HG03520 (cell line): ENCODE measurements around the gene ANKRD52.
"Not testable (repeated sequence)": the region's sequence is repeated elsewhere in the genome, so short reads cannot be mapped to it uniquely, and the experiment has no call there.

ENCODE experiments used
- ATAC-seq: cut with Tn5 transposase; IDR thresholded peaks from one replicate; pipeline ENCODE4 v1.9.1; 2021; ENCODE audit warnings: mild to moderate bottlenecking, moderate library complexity; ENCODE audit not compliant: unreplicated experiment

Gene ANKRD52

GRCh38 chr12:56258068-56258819 lies at the start of gene ANKRD52:
TSS of gene ANKRD52 (minus strand) at chr12:56258384. CDS start at chr12:56258269, 115 bp downstream.
- ATAC-seq, result peak; percentile 87

DNA sequence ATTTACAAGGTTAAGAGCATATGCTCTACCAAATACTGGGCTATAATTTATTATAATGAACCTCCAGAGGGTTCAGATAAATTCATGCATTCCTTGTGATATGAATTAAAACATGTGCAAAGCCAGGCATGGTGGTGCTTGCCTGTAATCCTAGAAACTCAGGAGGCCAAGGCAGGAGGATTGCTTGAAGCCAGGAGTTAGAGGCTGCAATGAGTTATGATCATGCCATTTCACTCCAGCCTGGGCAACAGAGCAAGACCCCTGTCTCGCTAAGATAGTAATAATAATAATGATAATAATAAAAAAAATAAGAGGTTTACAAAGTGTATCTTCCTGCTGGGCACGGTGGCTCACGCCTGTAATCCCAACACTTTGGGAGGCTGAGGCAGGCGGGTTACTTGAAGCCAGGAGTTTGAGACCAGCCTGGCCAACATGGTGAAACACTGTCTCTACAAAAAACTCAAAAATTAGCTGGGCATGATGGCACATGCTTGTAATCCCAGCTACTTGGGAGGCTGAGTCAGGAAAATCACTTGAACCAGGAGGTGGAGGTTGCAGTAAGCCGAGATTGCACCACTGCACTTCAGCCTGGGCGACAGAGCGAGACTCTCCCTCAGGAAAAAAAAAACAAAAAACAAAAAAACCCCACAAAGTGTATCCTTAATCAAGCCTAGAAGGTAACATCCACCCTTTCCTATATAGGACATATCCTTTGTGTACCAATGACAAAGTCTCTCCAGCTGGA lies 49.2 kb upstream of the ANKRD52 start:
- ATAC-seq, result no peak

- ATAC-seq, result no peak
These were observed 46.8 kb upstream of the ANKRD52 start for GRCh38 chr12:56304872-56305590.

- ATAC-seq, result no peak
These were observed 46.1 kb upstream of the ANKRD52 start for GRCh38 chr12:56304276-56304675.

DNA sequence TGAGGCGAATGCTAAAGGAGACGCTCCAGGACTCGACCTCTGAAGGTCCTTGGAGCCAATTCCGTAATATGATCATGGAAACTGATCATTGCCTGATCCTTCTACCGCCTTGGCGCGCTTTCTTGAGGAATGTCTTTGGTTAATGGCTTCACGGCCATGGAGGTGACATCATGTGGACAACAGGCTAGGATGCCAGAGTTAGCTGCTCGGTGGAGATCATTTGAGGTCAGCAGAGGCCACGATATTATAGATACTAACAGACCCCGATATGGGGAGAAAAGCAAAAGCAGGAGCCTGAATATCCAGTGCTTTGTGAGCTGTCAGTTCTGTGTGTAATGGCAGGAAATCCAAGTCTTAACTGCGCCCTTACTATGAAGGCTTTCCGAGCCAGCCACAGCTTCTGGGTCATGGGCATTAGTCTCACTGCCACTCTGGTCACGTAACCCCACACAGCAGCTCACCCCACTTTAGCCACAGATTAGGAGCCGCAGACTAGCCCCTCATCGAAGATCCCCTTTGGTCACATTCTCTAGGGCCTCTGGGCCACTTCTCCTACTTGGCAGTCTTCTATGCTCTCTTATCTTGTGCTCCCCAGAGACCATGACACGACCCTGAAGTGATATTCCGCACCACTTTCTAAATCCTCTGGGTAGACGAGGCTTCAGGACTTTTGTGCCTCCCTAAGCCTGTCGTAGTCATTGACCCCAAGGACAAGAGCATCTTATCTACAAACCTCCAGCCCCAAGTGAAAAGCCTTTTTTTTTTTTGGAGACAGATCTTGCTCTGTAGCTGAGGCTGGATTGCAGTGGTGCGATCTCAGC lies 42.7 kb upstream of the ANKRD52 start:
- ATAC-seq, result no peak

DNA sequence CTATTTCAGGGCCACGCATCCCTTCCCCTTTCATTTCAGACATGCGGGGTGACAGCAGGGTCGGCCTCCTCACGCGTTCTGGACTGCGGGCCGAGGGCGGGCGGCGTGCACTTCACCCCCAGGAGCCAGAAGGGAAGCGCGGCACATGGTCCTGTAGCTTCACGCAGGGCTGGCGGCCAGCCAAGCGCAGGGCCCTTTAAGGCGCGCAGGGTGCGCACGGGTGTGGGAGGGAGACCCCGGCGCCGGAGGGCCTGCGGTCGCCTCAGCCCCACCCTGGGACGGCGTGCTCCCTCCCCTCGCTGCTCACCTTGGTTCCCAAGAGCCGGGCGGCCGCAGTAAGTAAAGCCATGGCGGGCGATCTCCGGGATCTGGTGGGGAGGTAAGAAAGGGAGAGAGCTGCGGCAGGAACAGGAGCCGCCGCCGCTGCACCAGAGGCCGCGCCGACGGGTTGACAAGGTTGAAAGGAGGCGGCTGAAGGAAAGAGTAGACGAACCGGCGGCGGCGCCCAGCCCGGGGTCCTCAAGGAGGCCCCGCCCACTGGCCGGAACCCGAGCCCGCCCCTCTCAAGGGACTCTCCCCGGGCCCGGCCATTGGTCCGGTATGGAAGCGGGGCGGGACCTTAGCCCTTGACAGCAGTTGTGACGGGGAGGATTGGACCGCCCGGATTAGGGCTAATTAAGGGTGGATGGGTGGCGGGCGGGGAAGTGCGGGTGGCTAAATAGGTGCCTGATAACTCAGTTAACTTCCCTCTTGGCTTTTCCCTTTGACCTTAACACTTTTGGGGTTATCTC lies 41.9 kb upstream of the ANKRD52 start, which contains the start of gene CS:
TSS of gene CS (minus strand) at position 478 of the 791 bp plus-strand sequence. CDS start at position 349, 129 bp downstream.
- peak; percentile 93 for ATAC-seq

DNA sequence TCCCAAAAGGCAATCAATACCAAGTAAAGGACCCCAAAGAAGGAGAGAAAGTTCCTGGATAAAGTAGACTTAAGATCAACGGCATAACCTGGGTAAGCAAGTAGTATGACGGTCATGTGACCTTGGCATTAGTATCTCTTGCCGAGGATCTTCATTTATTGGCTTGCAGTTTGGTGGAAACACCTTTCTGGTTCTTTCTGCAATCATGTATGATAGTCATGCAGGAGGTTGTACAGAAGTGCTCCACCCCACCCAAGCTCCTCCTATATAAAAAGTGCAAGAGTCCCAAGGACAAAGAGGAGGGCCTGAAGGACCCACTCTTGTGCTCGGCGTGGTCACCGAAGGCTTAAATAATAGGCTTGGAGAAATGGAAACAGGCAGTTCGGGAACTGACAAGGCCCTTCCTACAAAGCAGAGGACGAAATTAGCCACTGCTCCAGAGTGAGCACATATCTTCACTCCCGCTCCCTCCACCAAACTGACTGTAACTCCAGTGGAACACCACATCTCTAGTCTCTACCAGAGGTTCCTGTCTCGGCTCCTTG lies 41.2 kb upstream of the ANKRD52 start:
- no peak for ATAC-seq

DNA sequence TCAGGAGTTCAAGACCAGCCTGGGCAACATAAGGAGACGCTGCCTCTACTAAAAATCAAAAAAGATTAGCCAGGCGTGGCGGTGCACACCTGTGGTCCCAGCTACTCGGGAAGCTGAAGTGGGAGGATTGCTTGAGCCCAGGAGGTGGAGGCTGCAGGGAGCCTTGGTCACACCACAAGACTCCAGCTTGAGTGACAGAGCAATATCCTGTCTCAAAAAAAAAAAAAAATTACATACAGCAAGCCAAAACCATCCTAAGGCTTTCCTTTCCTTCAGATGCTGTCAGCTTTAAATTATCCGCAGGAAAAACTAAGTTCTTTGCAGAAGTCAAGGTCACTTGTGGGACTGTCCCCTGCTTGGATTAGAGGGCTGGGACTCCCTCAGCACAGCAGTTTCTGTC lies 40.6 kb upstream of the ANKRD52 start:
- ATAC-seq, result no peak

DNA sequence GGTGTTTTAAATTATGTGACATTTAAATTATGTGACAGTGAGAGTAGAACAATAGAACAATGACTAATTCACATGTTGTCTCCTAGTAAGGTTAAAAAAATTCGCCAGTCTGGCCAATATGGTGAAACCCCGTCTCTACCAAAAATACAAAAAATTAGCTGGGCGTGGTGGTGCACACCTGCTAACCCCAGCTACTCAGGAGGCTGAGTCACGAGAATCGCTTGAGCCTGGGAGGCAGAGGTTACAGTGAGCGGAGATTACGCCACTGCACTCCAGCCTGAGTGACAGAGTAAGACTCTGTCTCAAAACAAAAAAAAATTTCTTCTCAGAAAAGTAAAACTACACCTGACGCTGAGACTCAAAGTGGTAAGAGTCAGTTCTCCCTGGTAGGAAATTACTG lies 39.2 kb upstream of the ANKRD52 start:
- no peak for ATAC-seq

GRCh38 chr12:56296295-56296694 lies 38.1 kb upstream of the ANKRD52 start:
- no peak for ATAC-seq

GRCh38 chr12:56293795-56294194 lies 35.6 kb upstream of the ANKRD52 start:
- ATAC-seq, result no peak

- no peak for ATAC-seq
These were observed 30.7 kb upstream of the ANKRD52 start for GRCh38 chr12:56288705-56289387.

DNA sequence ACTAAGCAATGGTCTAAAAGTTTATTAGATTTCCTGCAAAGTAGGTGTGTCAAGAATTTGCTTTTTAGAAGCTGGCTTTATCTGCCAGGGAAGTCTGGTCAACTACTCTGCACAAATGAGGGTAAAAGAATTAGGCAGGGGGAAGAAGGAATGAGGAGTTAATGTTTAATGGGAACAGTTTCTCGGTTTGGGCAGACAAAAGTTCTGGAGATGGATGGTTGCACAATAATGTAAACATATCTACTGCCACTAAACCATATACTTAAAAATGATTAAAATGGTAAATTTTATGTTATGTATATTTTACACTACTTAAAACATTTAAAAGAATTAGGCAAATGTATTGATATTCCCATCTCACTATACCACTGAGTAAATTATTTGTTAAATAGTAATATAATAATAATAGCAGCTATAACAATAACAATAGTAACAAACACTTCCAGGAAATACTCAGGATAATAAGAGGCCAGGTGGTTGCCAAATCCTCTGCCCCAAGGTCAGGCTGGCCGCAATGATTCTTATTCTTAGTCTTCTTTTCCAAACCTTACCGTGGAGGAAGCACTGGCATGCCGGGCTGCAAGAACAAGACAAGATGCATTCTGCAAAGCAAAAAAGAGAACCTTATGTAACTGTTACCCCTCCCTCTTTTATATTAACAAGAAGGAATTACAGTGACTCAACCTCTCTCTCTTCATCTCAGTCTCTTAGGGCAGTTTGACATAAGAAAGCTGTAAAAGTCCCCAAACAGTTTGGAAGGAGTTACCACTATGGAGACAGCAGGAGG lies 28.1 kb upstream of the ANKRD52 start:
- no peak for ATAC-seq

DNA sequence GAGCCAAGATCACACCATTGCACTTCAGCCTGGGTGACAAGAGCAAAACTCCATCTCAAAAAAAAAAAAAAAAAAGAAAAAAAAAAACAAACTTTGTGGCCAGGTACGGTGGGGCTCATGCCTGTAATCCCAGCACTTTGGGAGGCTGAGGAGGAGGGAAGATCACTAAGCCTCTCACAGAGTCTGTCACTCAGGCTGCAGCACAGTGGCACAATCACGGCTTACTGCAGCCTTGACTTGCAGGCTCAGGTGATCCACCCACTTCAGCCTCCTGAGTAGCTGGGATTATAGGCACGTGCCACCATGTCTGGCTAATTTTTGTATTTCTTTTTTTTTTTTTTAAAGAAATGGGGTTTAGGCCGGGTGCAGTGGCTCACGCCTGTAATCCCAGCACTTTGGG lies 26.1 kb upstream of the ANKRD52 start:
- not testable (repeated sequence) for ATAC-seq

DNA sequence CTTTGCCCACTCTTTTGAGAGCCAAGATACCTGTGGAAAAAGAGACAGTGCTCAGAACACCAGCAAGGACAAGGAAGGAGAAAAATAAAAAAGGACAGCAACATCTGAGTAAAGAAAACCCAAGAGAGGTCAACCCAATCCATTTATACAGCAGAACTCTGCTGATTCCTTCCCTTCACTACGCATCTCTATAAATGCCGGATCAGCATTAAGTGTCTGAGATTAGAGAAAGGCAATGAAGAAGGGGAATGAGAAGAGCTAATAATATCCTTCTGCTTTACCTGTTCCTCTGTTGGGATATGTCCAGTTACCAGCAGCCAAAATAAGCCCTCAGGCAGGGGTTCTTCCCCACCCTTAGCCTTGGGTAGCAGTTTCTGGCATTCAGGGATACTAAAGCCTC lies 24.4 kb upstream of the ANKRD52 start:
- no peak for ATAC-seq

- ATAC-seq, result no peak
These were observed 23.8 kb upstream of the ANKRD52 start for GRCh38 chr12:56282030-56282429.

GRCh38 chr12:56280849-56281248 lies 22.7 kb upstream of the ANKRD52 start:
- ATAC-seq, result no peak

GRCh38 chr12:56278905-56279304 lies 20.7 kb upstream of the ANKRD52 start:
- no peak for ATAC-seq
